HG02623 (cell line): ENCODE data around the gene C7.

Experiments used
- ATAC-seq: cut with Tn5 transposase; IDR thresholded peaks from one replicate; pipeline ENCODE4 v1.9.1; 2021; ENCODE audit warnings: moderate library complexity; ENCODE audit not compliant: unreplicated experiment

Gene C7

GRCh38 chr5:40915341-40915926 is 6.1 kb downstream of the C7 start:
- no peak for ATAC-seq

GRCh38 chr5:40916226-40916625 is 6.9 kb downstream of the C7 start:
- no peak for ATAC-seq

- ATAC-seq = no peak
Observed at GRCh38 chr5:40928886-40929448, 19.7 kb downstream of the C7 start.

GRCh38 chr5:40932766-40933165 is 23.5 kb downstream of the C7 start:
- no peak for ATAC-seq

DNA sequence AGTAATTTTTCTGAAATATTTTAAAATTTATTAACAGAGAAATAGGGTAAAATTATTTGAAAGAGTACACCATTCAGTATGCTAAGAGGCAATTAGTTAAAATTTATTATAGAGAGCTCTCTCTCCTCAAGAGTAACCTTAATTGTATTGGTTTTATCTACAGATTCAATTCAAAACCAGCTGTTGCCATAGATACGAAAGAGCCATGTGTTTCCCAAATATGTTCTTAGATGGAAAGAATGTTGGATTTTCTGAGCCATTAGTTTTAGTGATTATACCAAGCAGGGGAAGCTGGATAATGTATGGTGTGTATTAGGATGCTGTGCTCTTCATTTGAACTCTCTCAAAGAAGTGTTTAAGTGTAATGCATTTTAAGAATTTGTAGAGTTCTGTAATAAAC is 27.8 kb downstream of the C7 start:
- no peak for ATAC-seq

DNA sequence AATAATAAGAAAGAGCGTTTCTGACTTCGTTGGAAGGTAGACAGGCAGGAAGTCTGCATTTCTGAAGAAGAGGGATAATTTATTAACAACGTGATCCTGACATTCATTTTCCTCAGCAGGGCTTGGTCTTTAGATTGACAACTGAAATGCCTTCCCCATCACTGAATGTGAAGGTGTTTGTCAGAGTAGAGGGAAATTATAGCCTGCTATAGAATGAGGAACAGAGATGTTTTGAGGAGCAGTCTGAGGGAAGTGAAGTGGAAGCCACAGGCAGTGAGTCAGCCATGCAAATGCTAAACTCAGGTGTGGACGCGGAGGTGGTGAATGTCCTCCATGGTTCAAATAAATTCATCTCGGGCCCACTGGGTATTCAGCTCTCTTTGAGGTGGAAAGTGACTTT is 30.5 kb downstream of the C7 start:
- ATAC-seq = no peak

GRCh38 chr5:40945111-40945510 is 35.8 kb downstream of the C7 start:
- no peak for ATAC-seq

DNA sequence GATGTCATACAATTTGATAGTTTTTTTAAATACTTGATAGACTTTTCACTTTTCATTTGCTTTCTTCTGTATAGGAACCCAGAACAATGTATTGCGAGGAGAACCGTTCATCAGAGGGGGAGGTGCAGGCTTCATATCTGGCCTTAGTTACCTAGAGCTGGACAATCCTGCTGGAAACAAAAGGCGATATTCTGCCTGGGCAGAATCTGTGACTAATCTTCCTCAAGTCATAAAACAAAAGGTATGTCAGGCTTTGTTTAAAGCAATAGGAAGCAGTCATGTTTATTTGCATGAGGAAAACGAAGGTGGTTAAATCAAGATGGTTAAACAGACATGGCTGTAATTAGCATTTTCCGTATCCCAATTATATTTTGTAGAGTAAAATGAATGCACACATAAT is 46.0 kb downstream of the C7 start:
- ATAC-seq = no peak

- no peak for ATAC-seq
Observed at GRCh38 chr5:40957048-40957447, 47.8 kb downstream of the C7 start.

DNA sequence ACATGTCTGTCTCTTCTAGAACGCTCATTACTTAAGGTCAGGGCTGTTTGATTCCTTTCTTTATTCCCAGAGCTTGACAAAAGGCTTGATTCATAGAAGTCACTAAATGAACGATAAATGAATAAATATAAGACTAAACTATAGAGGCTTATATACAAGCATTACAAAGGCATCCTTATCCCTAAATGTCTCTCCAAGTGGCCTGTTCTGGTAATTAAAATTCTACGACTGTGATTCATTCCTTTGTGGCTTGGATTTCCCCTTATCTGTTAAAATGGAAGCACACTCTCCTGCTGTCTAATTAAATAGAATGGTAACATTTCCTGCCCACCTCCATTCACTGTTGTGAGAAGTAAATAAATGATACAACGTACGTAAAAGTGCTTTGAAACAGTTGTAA is 49.5 kb downstream of the C7 start:
- no peak for ATAC-seq

GRCh38 chr5:40960037-40960436 is 50.7 kb downstream of the C7 start:
- ATAC-seq = no peak

DNA sequence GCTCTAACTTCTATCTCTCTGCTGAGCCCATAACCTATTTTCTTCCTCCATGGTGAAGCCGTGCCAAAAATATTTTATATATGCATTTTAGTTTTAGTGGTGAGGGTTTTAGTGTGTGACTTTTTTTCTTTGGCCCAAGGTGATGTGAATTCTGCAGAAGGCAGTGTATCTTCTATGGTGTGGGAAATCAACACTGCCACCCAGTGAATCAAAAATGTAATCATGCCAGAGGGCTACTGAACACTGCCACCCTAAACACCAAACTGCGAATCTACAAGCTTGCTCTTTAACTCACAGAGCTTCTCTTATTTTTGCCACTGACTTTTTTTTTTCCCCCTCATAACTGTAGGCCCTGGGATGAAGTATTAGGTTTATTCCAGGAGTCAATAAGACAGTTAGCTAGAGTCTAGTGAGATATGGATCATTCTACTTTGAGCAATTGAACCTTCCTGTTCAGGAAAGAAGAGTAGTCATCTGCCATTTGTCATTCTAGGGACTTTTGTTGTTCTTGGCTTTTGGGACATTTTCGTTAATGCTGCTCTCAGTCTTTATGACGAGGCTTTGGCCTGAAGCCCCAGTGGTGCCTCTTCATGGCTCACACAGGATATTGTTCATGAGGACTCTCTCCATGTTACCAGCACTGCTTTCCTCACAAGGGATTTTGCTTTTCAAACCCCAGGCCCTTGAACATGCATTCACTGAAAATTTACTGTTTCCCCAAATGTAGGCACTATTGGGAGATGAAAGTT is 53.1 kb downstream of the C7 start:
- no peak for ATAC-seq

DNA sequence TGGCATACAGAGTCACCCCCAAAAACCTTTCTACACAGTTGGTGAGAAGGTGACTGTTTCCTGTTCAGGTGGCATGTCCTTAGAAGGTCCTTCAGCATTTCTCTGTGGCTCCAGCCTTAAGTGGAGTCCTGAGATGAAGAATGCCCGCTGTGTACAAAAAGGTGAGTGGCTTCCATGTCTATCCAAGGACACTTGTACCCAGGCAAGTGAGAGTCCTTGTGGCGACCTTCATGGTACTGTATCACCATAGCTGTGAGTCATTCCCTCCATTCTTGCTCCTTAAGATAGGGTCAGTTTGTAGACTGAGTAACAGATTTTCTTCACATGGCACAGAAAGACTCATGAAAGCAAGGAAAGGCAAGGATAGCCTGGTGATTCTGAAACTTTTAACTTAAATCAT is 63.1 kb downstream of the C7 start:
- ATAC-seq = no peak

- no peak for ATAC-seq
Observed at GRCh38 chr5:40973364-40974004, 64.2 kb downstream of the C7 start.

DNA sequence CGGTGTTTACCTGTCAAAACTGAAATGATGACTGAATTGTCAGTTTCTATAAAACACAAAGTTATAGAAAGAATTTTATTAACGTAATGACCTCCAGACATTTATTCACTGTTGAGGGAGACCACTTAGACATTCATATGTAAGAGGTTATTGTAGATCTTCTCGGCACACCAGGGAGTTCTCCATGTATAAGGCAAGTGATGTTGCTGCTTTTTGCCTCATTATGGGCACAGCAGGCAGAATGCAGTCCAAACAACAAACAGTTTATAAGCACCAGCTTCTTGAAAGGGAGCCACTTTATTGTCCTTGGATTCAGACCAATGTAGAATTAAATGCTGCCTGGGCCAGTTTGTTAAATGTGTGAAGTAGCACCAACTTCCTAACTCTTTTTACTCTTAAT is 66.7 kb downstream of the C7 start:
- no peak for ATAC-seq

DNA sequence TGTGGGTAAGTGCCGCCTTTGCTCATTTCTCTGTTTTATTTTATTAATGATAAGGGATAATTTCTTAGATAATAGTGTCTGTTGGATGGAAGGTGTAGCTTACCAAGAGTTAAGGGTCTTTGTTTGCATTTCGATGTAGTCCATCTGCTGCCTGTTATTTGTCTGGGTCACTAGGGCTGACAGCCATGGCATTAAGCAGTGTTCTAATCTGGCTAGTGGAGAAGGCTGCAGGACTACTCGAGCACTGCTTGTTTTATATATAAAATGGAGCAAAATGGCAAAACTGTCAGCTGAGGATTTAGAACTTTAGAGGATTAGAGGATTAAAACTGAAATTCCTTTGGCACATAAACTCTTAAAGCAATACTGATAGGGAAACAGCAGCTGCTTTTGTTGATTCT is 67.5 kb downstream of the C7 start:
- ATAC-seq = no peak

DNA sequence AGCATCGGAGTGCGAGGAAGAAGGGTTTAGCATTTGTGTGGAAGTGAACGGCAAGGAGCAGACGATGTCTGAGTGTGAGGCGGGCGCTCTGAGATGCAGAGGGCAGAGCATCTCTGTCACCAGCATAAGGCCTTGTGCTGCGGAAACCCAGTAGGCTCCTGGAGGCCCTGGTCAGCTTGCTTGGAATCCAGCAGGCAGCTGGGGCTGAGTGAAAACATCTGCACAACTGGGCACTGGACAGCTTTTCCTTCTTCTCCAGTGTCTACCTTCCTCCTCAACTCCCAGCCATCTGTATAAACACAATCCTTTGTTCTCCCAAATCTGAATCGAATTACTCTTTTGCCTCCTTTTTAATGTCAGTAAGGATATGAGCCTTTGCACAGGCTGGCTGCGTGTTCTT is 72.1 kb downstream of the C7 start:
- ATAC-seq = no peak

- no peak for ATAC-seq
Observed at GRCh38 chr5:40983781-40984180, 74.5 kb downstream of the C7 start.

DNA sequence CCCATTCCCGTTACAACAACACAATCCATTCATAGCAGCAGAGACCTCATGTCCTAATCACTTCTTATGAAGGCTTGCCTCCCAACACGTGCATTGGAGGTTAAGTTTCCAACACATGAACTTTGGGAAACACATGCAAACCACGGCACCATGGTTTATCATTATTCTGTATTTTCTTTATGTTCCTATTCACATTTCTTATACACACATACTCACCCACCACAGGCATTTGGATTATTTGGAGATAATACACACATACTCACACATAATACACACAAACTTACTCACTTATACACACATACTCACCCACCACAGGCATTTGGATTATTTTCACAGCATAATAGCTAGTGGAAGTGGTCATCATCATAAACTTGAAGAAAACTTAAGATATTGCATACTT is 75.6 kb downstream of the C7 start:
- ATAC-seq = no peak

GRCh38 chr5:40985501-40985900 is 76.2 kb downstream of the C7 start:
- ATAC-seq = no peak

GRCh38 chr5:40986666-40987065 is 77.4 kb downstream of the C7 start:
- no peak for ATAC-seq

GRCh38 chr5:40987349-40987748 is 78.1 kb downstream of the C7 start:
- ATAC-seq = no peak
